H1 (cell line): ENCODE data around the gene TCL1A. TPM values are rescaled to one million over a fixed set of nuclear protein-coding genes. Genes with fewer than 3 reads are reported as not detected.

Source experiments
- CTCF ChIA-PET: fragments of 300-600 bp; sonication (Branson Sonifier 250); formaldehyde crosslinking; loops from one replicate; lab custom pipeline; 2021; ENCODE audit not compliant: partially characterized antibody; lab: Charles Lee
- POLR2A ChIA-PET: fragments of 300-600 bp; sonication (Branson Sonifier 250); formaldehyde crosslinking; loops from one replicate; lab custom pipeline; 2021; ENCODE audit warnings: inconsistent platforms; ENCODE audit not compliant: partially characterized antibody; lab: Charles Lee
- DNase-seq, 2 experiments: peaks; one replicate each; pipeline versions ENCODE4 v3.0.0 to v3.0.0-alpha.2; 2010 to 2022; ENCODE audit warnings: low spot score in 2 of 2, low read depth in 1 of 2, mixed read lengths in 1 of 2
- FAIRE-seq: peaks from 2 replicates; lab custom pipeline; 2011; peaks lifted over from hg19 to GRCh38; lab: Jason Lieb, UNC
- H2AFZ ChIP-seq: 2 replicates; pipeline ENCODE4 v1.8.1; 2012; ENCODE audit warnings: low read length, inconsistent platforms
- H2AK5ac ChIP-seq: 2 replicates; pipeline ENCODE4 v1.6.1; 2013; ENCODE audit warnings: low read depth, low read length
- H2BK120ac ChIP-seq: replicated peaks from 2 replicates; pipeline ENCODE3; 2013; ENCODE audit warnings: low read depth, low read length, inconsistent platforms
- H2BK12ac ChIP-seq: 2 replicates; pipeline ENCODE4 v1.6.1; 2013; ENCODE audit warnings: low read depth, low read length
- H2BK15ac ChIP-seq: 2 replicates; pipeline ENCODE4 v1.6.1; 2013; ENCODE audit warnings: low read length
- H2BK20ac ChIP-seq: 2 replicates; pipeline ENCODE4 v1.6.1; 2013; ENCODE audit warnings: low read length
- H2BK5ac ChIP-seq: 2 replicates; pipeline ENCODE4 v1.6.1; 2013; ENCODE audit warnings: low read depth, low read length
- H3K14ac ChIP-seq: 2 replicates; pipeline ENCODE4 v1.6.1; 2013; ENCODE audit warnings: inconsistent platforms; ENCODE audit not compliant: insufficient read length
- H3K18ac ChIP-seq: 2 replicates; pipeline ENCODE4 v1.6.1; 2013; ENCODE audit warnings: low read length; ENCODE audit errors: extremely low read depth
- H3K23ac ChIP-seq: 2 replicates; pipeline ENCODE4 v1.6.1; 2013; ENCODE audit warnings: inconsistent platforms; ENCODE audit not compliant: insufficient read length
- H3K23me2 ChIP-seq: 2 replicates; pipeline ENCODE4 v1.6.1; 2013; ENCODE audit warnings: low read depth, low read length
- H3K27ac ChIP-seq: 2 replicates; pipeline ENCODE4 v1.6.1; 2011; ENCODE audit warnings: low read depth, low read length, inconsistent platforms
- H3K27me3 ChIP-seq, 4 experiments: replicated peaks in 1 of 4; 1 replicate in 1 of 4; 2 replicates in 3 of 4; pipeline versions ENCODE4 v1.6.1 to v1.8.1; 2011 to 2013; ENCODE audit warnings: low read length in 3 of 4, mild to moderate bottlenecking in 3 of 4, inconsistent platforms in 2 of 4, mixed read lengths in 2 of 4, moderate library complexity in 1 of 4; ENCODE audit not compliant: control insufficient read depth in 3 of 4, insufficient read depth in 3 of 4; ENCODE audit errors: extremely low read depth in 1 of 4
- H3K36me3 ChIP-seq, 4 experiments: 2 replicates each; pipeline versions ENCODE4 v1.6.1 to v1.8.1; 2011 to 2013; ENCODE audit warnings: mild to moderate bottlenecking in 4 of 4, low read length in 3 of 4, moderate library complexity in 2 of 4, control low read depth in 1 of 4, inconsistent platforms in 1 of 4; ENCODE audit not compliant: insufficient read depth in 4 of 4, control insufficient read depth in 2 of 4
- H3K4ac ChIP-seq: replicated peaks from 2 replicates; pipeline ENCODE3; 2013; ENCODE audit warnings: low read length, low read depth, mixed read lengths, inconsistent platforms; ENCODE audit not compliant: insufficient read length
- H3K4me1 ChIP-seq, 4 experiments: replicated peaks in 1 of 4; 1 replicate in 1 of 4; 2 replicates in 3 of 4; pipeline versions ENCODE4 v1.6.1 to v1.8.1; 2011 to 2013; ENCODE audit warnings: low read length in 3 of 4, inconsistent platforms in 2 of 4, mixed read lengths in 1 of 4; ENCODE audit not compliant: insufficient read depth in 4 of 4, control insufficient read depth in 3 of 4
- H3K4me2 ChIP-seq, 2 experiments: 2 replicates each; pipeline versions ENCODE4 v1.6.1 to v1.8.1; 2011 to 2013; ENCODE audit warnings: low read depth in 2 of 2, low read length in 2 of 2, control low read depth in 1 of 2, inconsistent platforms in 1 of 2, mild to moderate bottlenecking in 1 of 2; ENCODE audit not compliant: insufficient read depth in 1 of 2
- H3K4me3 ChIP-seq, 4 experiments: fragments of 200-600, 300-600 bp in 1 of 4; sonication (generic), shearing (Covaris generic), sonication (Bioruptor Twin) in 1 of 4; 2 replicates each; pipeline versions ENCODE4 v1.5.1 to v1.8.1; 2011 to 2016; ENCODE audit warnings: low read length in 4 of 4, low read depth in 3 of 4, control low read depth in 2 of 4, inconsistent platforms in 2 of 4, mild to moderate bottlenecking in 2 of 4, mixed read lengths in 1 of 4, moderate library complexity in 1 of 4; ENCODE audit not compliant: insufficient read depth in 2 of 4; ENCODE audit errors: extremely low read depth in 1 of 4
- H3K56ac ChIP-seq: replicated peaks from 2 replicates; pipeline ENCODE3; 2013; ENCODE audit warnings: low read depth, mild to moderate bottlenecking, mixed read lengths, low read length, inconsistent platforms; ENCODE audit not compliant: insufficient read length
- H3K79me1 ChIP-seq: 2 replicates; pipeline ENCODE4 v1.6.1; 2013; ENCODE audit warnings: low read depth, low read length, control low read depth
- H3K79me2 ChIP-seq, 2 experiments: 2 replicates each; pipeline versions ENCODE4 v1.6.1 to v1.8.1; 2012 to 2013; ENCODE audit warnings: low read length in 2 of 2, mild to moderate bottlenecking in 2 of 2, inconsistent platforms in 1 of 2; ENCODE audit not compliant: insufficient read depth in 2 of 2, control insufficient read depth in 1 of 2
- H3K9ac ChIP-seq, 4 experiments: replicated peaks in 1 of 4; 1 replicate in 1 of 4; 2 replicates in 3 of 4; pipeline versions ENCODE4 v1.6.1 to v1.8.1; 2011 to 2013; ENCODE audit warnings: low read depth in 3 of 4, low read length in 3 of 4, control low read depth in 2 of 4, mild to moderate bottlenecking in 2 of 4, moderate library complexity in 2 of 4, inconsistent platforms in 1 of 4; ENCODE audit errors: extremely low read depth in 1 of 4
- H3K9me3 ChIP-seq, 2 experiments: 2 replicates each; pipeline versions ENCODE4 v1.6.1 to v1.8.1; 2012 to 2013; ENCODE audit warnings: mild to moderate bottlenecking in 2 of 2, moderate library complexity in 2 of 2, control low read depth in 1 of 2, inconsistent platforms in 1 of 2, low read depth in 1 of 2, low read length in 1 of 2, mixed read lengths in 1 of 2; ENCODE audit not compliant: insufficient read depth in 2 of 2
- H4K20me1 ChIP-seq, 2 experiments: replicated peaks in 1 of 2; 2 replicates each; pipeline versions ENCODE3 to v1.8.1; 2011 to 2013; ENCODE audit warnings: inconsistent platforms in 2 of 2, low read length in 2 of 2, mild to moderate bottlenecking in 1 of 2; ENCODE audit not compliant: insufficient read depth in 2 of 2, control insufficient read depth in 1 of 2
- H4K5ac ChIP-seq: 2 replicates; pipeline ENCODE4 v1.6.1; 2013; ENCODE audit warnings: low read length, low read depth, mixed read lengths, inconsistent platforms; ENCODE audit not compliant: insufficient read length
- H4K8ac ChIP-seq: 2 replicates; pipeline ENCODE4 v1.8.0; 2013; ENCODE audit warnings: mild to moderate bottlenecking, moderate library complexity, low read length, inconsistent platforms; ENCODE audit not compliant: insufficient read depth; ENCODE audit errors: extremely low read depth
- H4K91ac ChIP-seq: replicated peaks from 2 replicates; pipeline ENCODE3; 2013; ENCODE audit warnings: low read length, mixed read lengths, inconsistent platforms; ENCODE audit not compliant: insufficient read length
- ASH2L ChIP-seq: fragments of 200-600, 300-600 bp; sonication (generic); IDR thresholded peaks from one replicate; pipeline ENCODE4 v1.7.1; 2017; ENCODE audit warnings: low read length
- BACH1 ChIP-seq: IDR thresholded peaks from 2 replicates; pipeline ENCODE4 v1.6.1; 2012; ENCODE audit warnings: low read length, improper control_type of control experiment
- CBX5 ChIP-seq: fragments of 300-800, 300-1000 bp; sonication (generic); IDR thresholded peaks from 2 replicates; pipeline ENCODE4 v1.7.1; 2016; ENCODE audit warnings: antibody characterized with exemption, low read length, low read depth
- CEBPB ChIP-seq: IDR thresholded peaks from 2 replicates; pipeline ENCODE4 v1.6.1; 2012; ENCODE audit warnings: low read depth, low read length
- CHD2 ChIP-seq: IDR thresholded peaks from 2 replicates; pipeline ENCODE4 v1.6.1; 2012; ENCODE audit warnings: low read length, improper control_type of control experiment
- CREB1 ChIP-seq: IDR thresholded peaks from 2 replicates; pipeline ENCODE4 v1.6.1; 2012; ENCODE audit warnings: inconsistent platforms
- EGR1 ChIP-seq: IDR thresholded peaks from 2 replicates; pipeline ENCODE4 v1.6.1; 2011; ENCODE audit warnings: low read depth, low read length, borderline replicate concordance
- GABPA ChIP-seq: IDR thresholded peaks from 2 replicates; pipeline ENCODE4 v1.6.1; 2011; ENCODE audit warnings: mild to moderate bottlenecking, low read length, moderate library complexity, borderline replicate concordance; ENCODE audit not compliant: insufficient read depth
- GTF2F1 ChIP-seq: IDR thresholded peaks from 2 replicates; pipeline ENCODE4 v1.6.1; 2012; ENCODE audit warnings: low read depth, low read length, improper control_type of control experiment, borderline replicate concordance
- HDAC2 ChIP-seq, 2 experiments: fragments of 300-600 bp in 1 of 2; sonication (generic) in 1 of 2; IDR thresholded peaks; 2 replicates each; pipeline ENCODE4 v1.6.1; 2011 to 2012; ENCODE audit warnings: low read depth in 2 of 2, low read length in 2 of 2, mild to moderate bottlenecking in 2 of 2, moderate library complexity in 2 of 2, borderline replicate concordance in 1 of 2, inconsistent platforms in 1 of 2
- RBBP5 ChIP-seq: IDR thresholded peaks from 2 replicates; pipeline ENCODE4 v1.7.1; 2012; ENCODE audit warnings: low read depth, mild to moderate bottlenecking, inconsistent platforms, low read length, moderate library complexity, borderline replicate concordance
- SP4 ChIP-seq: IDR thresholded peaks from 2 replicates; pipeline ENCODE4 v1.6.1; 2012; ENCODE audit warnings: low read length, inconsistent platforms
- TBP ChIP-seq: IDR thresholded peaks from 2 replicates; pipeline ENCODE4 v1.6.1; 2011; ENCODE audit warnings: low read depth, low read length, improper control_type of control experiment
- USF2 ChIP-seq: IDR thresholded peaks from 2 replicates; pipeline ENCODE4 v1.6.1; 2011; ENCODE audit warnings: low read length, improper control_type of control experiment
- WGBS, 2 experiments: shearing (Covaris generic) in 1 of 2; methylation state at CpG; one replicate each; pipeline versions ENCODE4 v1.1.6 to v1.1.7; 2013 to 2015; ENCODE audit warnings: low lambda C conversion rate in 2 of 2, mixed read lengths in 2 of 2, inconsistent platforms in 1 of 2, low coverage in 1 of 2, missing lambda C conversion rate in 1 of 2; ENCODE audit not compliant: insufficient replicate concordance in 2 of 2, insufficient coverage in 1 of 2, insufficient read length in 1 of 2; ENCODE audit errors: extremely low coverage in 1 of 2, missing lambda C conversion rate in 1 of 2; 5-methylcytosine and 5-hydroxymethylcytosine counted together
- polyA plus RNA-seq, 7 experiments: library from polyadenylated mRNA; depleted of rRNA in 3 of 7; stranded (reverse) in 5 of 7; unstranded in 2 of 7; fragments of >200 nt in 5 of 7; fragments of 200-250 nt in 2 of 7; gene quantifications; 1 replicate in 5 of 7; 2 replicates in 1 of 7; 4 replicates in 1 of 7; pipeline versions ENCODE4 v1.2.1 to v1.2.3, GENCODE V29; 2011 to 2013; ENCODE audit warnings: missing spikeins in 2 of 7, mixed read lengths in 2 of 7
- total RNA-seq: library from RNA; stranded (reverse); fragmentation: NEBNext Ultra II Directional; extraction: Animal tissue kit (Norgen Biotek cat#: 25700); gene quantifications from 2 replicates; pipeline ENCODE4 v1.2.1, GENCODE V29; 2021

The TCL1A gene
- total and polyA plus RNA-seq, 2 of the 8 experiments (the other 6 are each of a cell fraction or from before 2014, with no cell fraction given) = 0.35 to 7.6 TPM

- Histone ChIP-seq H3K18ac (no peak overlapping the region), H3K56ac (no peak overlapping the region), H2BK15ac (no peak overlapping the region), H3K79me1 (no peaks in the 10 kb centered on the region), H3K23me2 (no peaks in the 10 kb centered on the region; the same call in 1 of the 2 replicates), H3K36me3 (no peaks in the 10 kb centered on the region; a peak in 1 of 8 replicates), H2BK12ac (no peak overlapping the region), H3K4ac (no peak overlapping the region), H3K4me2 (no peak overlapping the region), H2AFZ (no peak overlapping the region), H3K79me2 (no peaks in the 10 kb centered on the region), H2BK5ac (no peak overlapping the region), H4K91ac (no peak overlapping the region), H3K9me3 (peaks cover 0 to 2% of the 10 kb centered on the region in 2 experiments; a peak in 1 of 4 replicates), H3K9ac (no peak overlapping the region), H3K27ac (no peak overlapping the region), H3K23ac (no peak overlapping the region), H3K4me3 (no peak overlapping the region), H4K8ac (no peak overlapping the region), H3K4me1 (peaks cover 0 to 8% (median 0%) of the 10 kb centered on the region in 4 experiments; a peak in 2 of 7 replicates), H3K14ac (no peak overlapping the region), H3K27me3 (no peaks in the 10 kb centered on the region; a peak in 2 of 7 replicates), H2BK20ac (no peak overlapping the region), H4K5ac (no peak overlapping the region), H4K20me1 (no peaks in the 10 kb centered on the region), H2BK120ac (no peak overlapping the region), H2AK5ac (no peak overlapping the region)
- POLR2A ChIA-PET = no interaction called here
- CTCF ChIA-PET = interaction anchor here (0.7 to 2.6 kb wide), 8 partner anchors 9 to 139 kb away, joined by 3 to 12 read pairs (median 6); partner anchors contain the start of gene TCL1B
- no peak for DNase-seq
- WGBS, 2 experiments = 63% methylated on average over 3 of the region's 4 CpGs; no CpG with 5 or more reads in 1 of the 2 experiments
- FAIRE-seq = no peak
- TF ChIP-seq BACH1 (no peak), CBX5 (no peak), USF2 (no peak), HDAC2 (IDR thresholded peaks at IDR 0.05; ENCODE audit: borderline replicate concordance in 1 of 2, low read depth in 2 of 2, low read length in 2 of 2) (no peak), SP4 (no peak), ASH2L (no peak), CEBPB (no peak), CREB1 (no peak), GTF2F1 (no peak), TBP (no peak), GABPA (no peak), RBBP5 (no peak), EGR1 (no peak), CHD2 (no peak)
These were observed 39.3 kb downstream of the TCL1A start for GRCh38 chr14:95674613-95675012.
